ENCODE data around the gene PDE2A.

The PDE2A gene

DNA sequence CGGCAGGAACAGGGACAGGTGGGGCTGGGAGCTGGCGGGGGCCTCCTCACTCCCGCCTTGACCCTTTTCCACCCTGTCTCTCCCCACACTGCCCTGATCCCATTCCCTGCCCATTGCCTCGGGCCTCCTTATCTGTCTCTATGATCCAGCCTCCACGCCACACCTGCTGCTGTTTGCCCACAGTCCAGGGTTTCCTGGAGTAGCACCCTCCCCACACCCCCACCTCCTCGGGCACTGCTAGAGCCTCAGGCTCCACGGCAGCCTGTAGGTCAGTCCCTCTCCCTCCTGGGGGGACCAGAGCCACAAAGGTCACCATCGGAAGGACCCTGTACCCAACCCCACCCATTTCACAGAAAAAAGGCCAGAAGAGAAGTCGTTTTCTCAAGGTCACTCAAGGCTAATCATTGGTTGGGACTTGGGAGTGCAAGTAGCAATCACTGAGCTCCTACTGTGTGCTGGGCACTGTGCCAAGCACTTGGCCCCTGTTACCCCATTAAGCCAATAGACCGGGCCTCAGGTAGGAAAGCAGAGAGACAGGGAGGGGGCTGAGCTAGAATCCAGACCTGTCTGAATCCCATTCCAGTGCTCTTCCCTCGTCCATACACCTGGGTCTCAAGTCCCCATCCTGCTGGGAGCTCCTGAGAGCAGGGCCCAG, 71.8 kb downstream of the PDE2A start:
- TF ChIP-seq, protein P1, sequence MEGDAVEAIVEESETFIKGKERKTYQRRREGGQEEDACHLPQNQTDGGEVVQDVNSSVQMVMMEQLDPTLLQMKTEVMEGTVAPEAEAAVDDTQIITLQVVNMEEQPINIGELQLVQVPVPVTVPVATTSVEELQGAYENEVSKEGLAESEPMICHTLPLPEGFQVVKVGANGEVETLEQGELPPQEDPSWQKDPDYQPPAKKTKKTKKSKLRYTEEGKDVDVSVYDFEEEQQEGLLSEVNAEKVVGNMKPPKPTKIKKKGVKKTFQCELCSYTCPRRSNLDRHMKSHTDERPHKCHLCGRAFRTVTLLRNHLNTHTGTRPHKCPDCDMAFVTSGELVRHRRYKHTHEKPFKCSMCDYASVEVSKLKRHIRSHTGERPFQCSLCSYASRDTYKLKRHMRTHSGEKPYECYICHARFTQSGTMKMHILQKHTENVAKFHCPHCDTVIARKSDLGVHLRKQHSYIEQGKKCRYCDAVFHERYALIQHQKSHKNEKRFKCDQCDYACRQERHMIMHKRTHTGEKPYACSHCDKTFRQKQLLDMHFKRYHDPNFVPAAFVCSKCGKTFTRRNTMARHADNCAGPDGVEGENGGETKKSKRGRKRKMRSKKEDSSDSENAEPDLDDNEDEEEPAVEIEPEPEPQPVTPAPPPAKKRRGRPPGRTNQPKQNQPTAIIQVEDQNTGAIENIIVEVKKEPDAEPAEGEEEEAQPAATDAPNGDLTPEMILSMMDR (IDR thresholded peaks at IDR 0.05; ENCODE audit: low read depth, low read length, missing control alignments) = no peak
- H3K4me3 ChIP-seq (replicated peaks; ENCODE audit: low read depth, low read length) = no peak overlapping the region
- no peak for DNase-seq (ENCODE audit: extremely low read depth, low read depth)

DNA sequence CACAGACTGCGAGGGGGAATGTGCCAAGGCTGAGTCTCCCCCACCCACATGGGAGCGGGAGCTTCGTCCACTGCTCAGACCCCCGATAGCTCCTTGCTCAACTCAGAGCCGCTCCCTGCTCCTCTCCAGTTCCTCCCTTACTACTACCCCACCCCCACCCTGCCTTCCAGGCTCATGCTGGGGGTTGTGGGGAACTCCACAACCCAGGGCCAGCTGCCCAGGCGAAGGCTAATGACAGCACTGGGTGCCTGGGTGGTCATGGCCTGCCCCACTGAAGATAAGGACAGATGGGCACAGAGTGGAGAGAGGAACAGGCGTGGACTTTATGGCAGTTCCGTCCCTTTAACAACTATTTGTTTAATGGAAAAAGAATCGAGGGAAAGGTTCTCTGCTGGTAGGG, 73.7 kb downstream of the PDE2A start:
- TF ChIP-seq, protein P1 (IDR thresholded peaks at IDR 0.05; ENCODE audit: low read depth, low read length, missing control alignments) = no peak
- no peak for DNase-seq (ENCODE audit: extremely low read depth, low read depth)
- H3K4me3 ChIP-seq (replicated peaks; ENCODE audit: low read depth, low read length) = no peak overlapping the region

DNA sequence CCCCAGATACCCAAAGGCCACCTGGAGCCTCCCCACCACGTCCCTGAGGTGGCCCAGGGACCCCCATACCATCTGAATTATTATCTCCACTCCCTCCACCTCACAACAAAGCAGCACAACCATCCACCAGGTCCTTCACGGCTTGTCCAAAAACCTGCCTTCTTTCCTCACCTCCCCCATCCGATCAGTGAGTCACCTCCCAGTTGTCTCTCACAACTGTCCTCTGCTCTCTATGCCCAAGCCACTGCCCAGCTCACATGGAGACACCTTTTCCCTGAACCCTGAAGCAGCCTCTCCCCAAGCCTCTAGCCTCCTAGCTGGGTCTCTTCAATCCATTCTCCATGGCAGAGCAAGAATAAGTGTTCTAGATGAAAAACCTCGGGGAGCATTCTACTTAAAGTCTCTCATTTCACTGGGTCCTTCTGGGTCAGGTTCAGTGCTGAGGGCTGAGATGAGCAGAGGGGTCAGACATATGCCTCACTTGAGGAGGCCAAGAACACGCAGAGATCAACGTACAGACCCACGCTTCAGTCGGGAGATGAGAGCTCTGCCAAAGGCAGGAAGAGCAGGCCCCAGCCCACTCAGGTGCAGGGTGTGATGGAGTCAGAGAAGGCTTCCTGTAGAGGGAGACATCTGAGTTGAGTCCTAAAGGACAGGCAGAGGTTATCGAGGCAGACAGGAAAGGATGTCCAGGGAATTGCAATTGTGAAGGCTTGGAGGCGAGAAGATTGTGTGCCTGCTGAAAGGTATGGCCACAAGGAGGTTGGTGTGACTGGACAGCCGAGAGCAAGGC, 74.7 kb downstream of the PDE2A start:
- H3K4me3 ChIP-seq (replicated peaks; ENCODE audit: low read depth, low read length) = no peak overlapping the region
- no peak for DNase-seq (ENCODE audit: extremely low read depth, low read depth)
- TF ChIP-seq, protein P1 (IDR thresholded peaks at IDR 0.05; ENCODE audit: low read depth, low read length, missing control alignments) = no peak

DNA sequence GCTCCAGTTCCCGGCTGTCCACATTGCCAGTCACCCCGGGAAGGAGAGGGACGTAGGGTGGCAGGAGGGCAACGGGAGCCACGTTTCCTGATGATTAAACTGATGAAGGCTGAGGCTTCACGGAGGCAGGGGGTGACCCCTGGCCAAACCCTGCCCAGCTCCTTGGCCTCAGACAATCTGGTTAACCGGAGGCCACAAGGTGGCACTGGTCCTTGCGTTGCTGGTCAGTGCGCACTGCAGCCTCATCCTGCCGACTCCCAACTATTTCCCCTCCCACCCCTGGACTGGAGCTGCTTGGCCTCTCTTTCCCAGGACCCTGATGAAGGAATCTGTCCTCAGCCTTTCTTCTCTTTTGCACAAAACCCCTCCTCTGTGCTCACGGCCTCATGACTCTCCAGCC, 75.3 kb downstream of the PDE2A start:
- DNase-seq (ENCODE audit: extremely low read depth, low read depth) = no peak
- no peak overlapping the region for H3K4me3 ChIP-seq (replicated peaks; ENCODE audit: low read depth, low read length)
- TF ChIP-seq, protein P1 (IDR thresholded peaks at IDR 0.05; ENCODE audit: low read depth, low read length, missing control alignments) = peak; percentile 34

DNA sequence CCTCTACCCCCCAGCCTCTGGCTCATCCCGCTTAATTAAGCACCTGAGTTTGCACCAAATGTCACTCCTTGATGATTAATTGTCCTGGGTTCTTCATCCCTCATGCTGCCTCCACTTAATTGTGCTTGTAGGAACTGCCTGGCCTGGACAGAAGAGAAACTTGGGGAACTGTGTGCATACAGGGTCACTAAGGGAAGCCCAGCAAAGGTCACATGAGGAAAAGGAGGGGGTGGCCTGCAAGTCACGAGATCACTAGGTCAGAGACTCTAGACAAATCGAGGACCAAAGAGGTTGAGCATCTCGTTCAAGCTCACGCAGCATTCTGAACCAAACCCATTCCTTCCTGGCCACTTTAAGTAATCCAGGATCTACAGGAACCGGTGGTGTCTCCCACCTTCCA, 75.8 kb downstream of the PDE2A start:
- H3K4me3 ChIP-seq (replicated peaks; ENCODE audit: low read depth, low read length) = no peak overlapping the region
- DNase-seq (ENCODE audit: extremely low read depth, low read depth) = no peak
- TF ChIP-seq, protein P1 (IDR thresholded peaks at IDR 0.05; ENCODE audit: low read depth, low read length, missing control alignments) = no peak

DNA sequence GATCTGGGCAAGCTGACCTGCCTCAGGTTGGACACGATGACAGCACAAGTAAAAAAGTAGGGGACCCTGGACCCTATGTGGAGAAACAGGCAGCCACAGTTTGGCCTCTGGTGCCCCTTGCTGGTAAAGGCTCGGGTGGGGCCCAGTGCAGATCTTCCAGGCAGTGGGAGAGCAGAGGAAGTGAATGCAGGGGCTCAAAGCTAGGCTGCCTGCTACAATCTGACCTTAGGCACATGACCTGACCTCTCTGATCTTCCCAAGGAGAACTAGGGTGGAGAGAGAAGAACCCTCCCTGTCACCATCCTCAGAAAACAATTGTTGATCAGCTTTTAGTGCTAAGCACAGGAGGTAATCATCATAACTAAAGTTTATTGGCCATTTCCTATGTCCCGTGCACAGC, 76.5 kb downstream of the PDE2A start:
- DNase-seq (ENCODE audit: extremely low read depth, low read depth) = no peak
- H3K4me3 ChIP-seq (replicated peaks; ENCODE audit: low read depth, low read length) = no peak overlapping the region
- TF ChIP-seq, protein P1 (IDR thresholded peaks at IDR 0.05; ENCODE audit: low read depth, low read length, missing control alignments) = no peak
